Mammary epithelial cell (primary cell): ENCODE measurements around the gene PCDHGA3.

ENCODE experiments used
- EZH2 ChIP-seq: IDR thresholded peaks from 2 replicates; pipeline ENCODE4 v1.6.1; 2012; ENCODE audit warnings: low read length, inconsistent platforms, borderline replicate concordance
- TF ChIP-seq, protein P1 (sequence below), 2 donors: IDR thresholded peaks in 1 of 2; conservative IDR thresholded peaks in 1 of 2; 2 replicates each; pipeline ENCODE4 v1.5.1; 2011 to 2012; ENCODE audit warnings: inconsistent platforms in 2 of 2, low read length in 2 of 2, mild to moderate bottlenecking in 2 of 2, control low read depth in 1 of 2, low read depth in 1 of 2; ENCODE audit not compliant: insufficient read depth in 1 of 2; ENCODE audit errors: extremely low read depth in 1 of 2

DNA sequence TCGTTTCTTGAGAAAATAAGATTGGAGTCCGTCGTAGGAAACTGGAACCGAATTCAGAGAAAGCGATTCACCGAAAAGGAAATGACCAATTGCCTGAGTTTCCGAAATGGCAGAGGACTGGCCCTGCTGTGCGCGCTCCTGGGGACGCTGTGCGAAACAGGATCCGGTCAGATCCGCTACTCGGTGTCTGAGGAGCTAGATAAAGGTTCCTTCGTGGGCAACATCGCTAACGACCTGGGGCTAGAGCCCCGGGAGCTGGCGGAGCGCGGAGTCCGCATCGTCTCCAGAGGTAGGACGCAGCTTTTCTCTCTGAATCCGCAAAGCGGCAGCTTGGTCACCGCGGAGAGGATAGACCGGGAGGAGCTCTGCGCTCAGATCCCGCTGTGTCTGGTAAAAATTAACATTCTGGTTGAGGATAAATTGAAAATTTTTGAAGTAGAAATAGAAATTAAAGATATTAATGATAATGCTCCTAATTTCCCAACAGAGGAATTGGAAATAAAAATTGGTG lies 379 bp downstream of the PCDHGA3 start:
- TF ChIP-seq, protein P1, sequence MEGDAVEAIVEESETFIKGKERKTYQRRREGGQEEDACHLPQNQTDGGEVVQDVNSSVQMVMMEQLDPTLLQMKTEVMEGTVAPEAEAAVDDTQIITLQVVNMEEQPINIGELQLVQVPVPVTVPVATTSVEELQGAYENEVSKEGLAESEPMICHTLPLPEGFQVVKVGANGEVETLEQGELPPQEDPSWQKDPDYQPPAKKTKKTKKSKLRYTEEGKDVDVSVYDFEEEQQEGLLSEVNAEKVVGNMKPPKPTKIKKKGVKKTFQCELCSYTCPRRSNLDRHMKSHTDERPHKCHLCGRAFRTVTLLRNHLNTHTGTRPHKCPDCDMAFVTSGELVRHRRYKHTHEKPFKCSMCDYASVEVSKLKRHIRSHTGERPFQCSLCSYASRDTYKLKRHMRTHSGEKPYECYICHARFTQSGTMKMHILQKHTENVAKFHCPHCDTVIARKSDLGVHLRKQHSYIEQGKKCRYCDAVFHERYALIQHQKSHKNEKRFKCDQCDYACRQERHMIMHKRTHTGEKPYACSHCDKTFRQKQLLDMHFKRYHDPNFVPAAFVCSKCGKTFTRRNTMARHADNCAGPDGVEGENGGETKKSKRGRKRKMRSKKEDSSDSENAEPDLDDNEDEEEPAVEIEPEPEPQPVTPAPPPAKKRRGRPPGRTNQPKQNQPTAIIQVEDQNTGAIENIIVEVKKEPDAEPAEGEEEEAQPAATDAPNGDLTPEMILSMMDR (conservative IDR thresholded peaks at IDR 0.05 in 1 of 2, IDR thresholded peaks at IDR 0.05 in 1 of 2; ENCODE audit: extremely low read depth in 1 of 2, insufficient read depth in 1 of 2, low read depth in 1 of 2, low read length in 2 of 2) = no peak
- TF ChIP-seq EZH2 = no peak
